HepG2 (cell line): ENCODE data around the gene DHRS1. TPM values are rescaled to one million over a fixed set of nuclear protein-coding genes. Genes with fewer than 3 reads are reported as not detected.
A peak's percentile ranks its signal among the peaks of the same experiment; 100 is the strongest.

Experiments
- KLF11 ChIP-seq: IDR thresholded peaks from 2 replicates; pipeline ENCODE4 v1.6.1; 2016; ENCODE audit warnings: missing compliant biosample characterization
- PCBP1 ChIP-seq: fragments of 200-400 bp; formaldehyde crosslinking; IDR thresholded peaks from 2 replicates; pipeline ENCODE4 v1.6.1; 2017; ENCODE audit warnings: mild to moderate bottlenecking, low read depth, low read length, borderline replicate concordance
- PRPF4 ChIP-seq: fragments of 200-400 bp; formaldehyde crosslinking; IDR thresholded peaks from 2 replicates; pipeline ENCODE4 v1.6.1; 2016; ENCODE audit warnings: low read length, low read depth; ENCODE audit not compliant: poor library complexity, severe bottlenecking
- REL ChIP-seq: sonication (generic); formaldehyde crosslinking; conservative IDR thresholded peaks from 2 replicates; pipeline ENCODE4 v1.8.0; 2022; ENCODE audit warnings: mild to moderate bottlenecking, missing genetic modification reagents, moderate library complexity
- ZFP41 ChIP-seq: sonication (generic); formaldehyde crosslinking; IDR thresholded peaks from 2 replicates; pipeline ENCODE4 v1.4.0; 2020; ENCODE audit warnings: mild to moderate bottlenecking, missing genetic modification reagents, borderline replicate concordance
- ZIK1 ChIP-seq: sonication (generic); formaldehyde crosslinking; IDR thresholded peaks from 2 replicates; pipeline ENCODE4 v1.5.0; 2020; ENCODE audit warnings: mild to moderate bottlenecking, low read depth, missing genetic modification reagents, borderline replicate concordance
- ZKSCAN8 ChIP-seq: IDR thresholded peaks from 2 replicates; pipeline ENCODE4 v1.6.1; 2016; ENCODE audit warnings: borderline replicate concordance, missing genetic modification reagents, missing compliant biosample characterization
- ZSCAN9 ChIP-seq: IDR thresholded peaks from 2 replicates; pipeline ENCODE4 v1.6.1; 2016; ENCODE audit warnings: borderline replicate concordance
- polyA plus RNA-seq, 8 experiments: library from polyadenylated mRNA; depleted of rRNA in 3 of 8; stranded (reverse) in 7 of 8; unstranded in 1 of 8; fragments of >200 nt; fragmentation: Illumina TruSeq in 4 of 8; extraction: Trizol in 4 of 8; gene quantifications; 2 replicates each; pipeline versions ENCODE4 v1.2.1 to v1.2.3, GENCODE V29; 2011 to 2016; ENCODE audit warnings: low read depth in 4 of 8, missing spikeins in 1 of 8, mixed read lengths in 1 of 8; ENCODE audit not compliant: insufficient read depth in 1 of 8
- total RNA-seq, 5 experiments: library from RNA; depleted of rRNA; stranded (reverse); fragments of >200 nt; fragmentation: Illumina TruSeq; extraction: Trizol; gene quantifications; 2 replicates each; pipeline ENCODE4 v1.2.3, GENCODE V29; 2016; ENCODE audit warnings: low read depth in 1 of 5
- TF ChIP-seq, protein P1 (sequence below), 2 experiments: sonication (generic) in 1 of 2; formaldehyde crosslinking in 1 of 2; IDR thresholded peaks; 2 replicates each; pipeline versions ENCODE4 v1.5.1 to v1.6.1; 2011 to 2020; ENCODE audit warnings: borderline replicate concordance in 1 of 2, low read depth in 1 of 2, low read length in 1 of 2, mild to moderate bottlenecking in 1 of 2, missing genetic modification reagents in 1 of 2, moderate library complexity in 1 of 2
- TF ChIP-seq, protein P2 (sequence below): fragments of 450-650 bp; IDR thresholded peaks from 2 replicates; pipeline ENCODE4 v1.6.1; 2017; ENCODE audit warnings: mild to moderate bottlenecking
- TF ChIP-seq, protein P3 (sequence below): sonication (generic); formaldehyde crosslinking; IDR thresholded peaks from 2 replicates; pipeline ENCODE4 v1.4.0; 2020; ENCODE audit warnings: mild to moderate bottlenecking, missing genetic modification reagents, borderline replicate concordance
- TF ChIP-seq, protein P4 (sequence below): sonication (generic); formaldehyde crosslinking; IDR thresholded peaks from 2 replicates; pipeline ENCODE4 v1.4.0; 2020; ENCODE audit warnings: missing genetic modification reagents
- TF ChIP-seq, protein P5 (sequence below): sonication (generic); formaldehyde crosslinking; IDR thresholded peaks from 2 replicates; pipeline ENCODE4 v1.4.0; 2020; ENCODE audit warnings: missing genetic modification reagents, borderline replicate concordance

The DHRS1 gene
- total and polyA plus RNA-seq, 2 of the 13 experiments (the other 11 are each of a cell fraction or from before 2014, with no cell fraction given) = 49.8 to 60.8 TPM

DNA sequence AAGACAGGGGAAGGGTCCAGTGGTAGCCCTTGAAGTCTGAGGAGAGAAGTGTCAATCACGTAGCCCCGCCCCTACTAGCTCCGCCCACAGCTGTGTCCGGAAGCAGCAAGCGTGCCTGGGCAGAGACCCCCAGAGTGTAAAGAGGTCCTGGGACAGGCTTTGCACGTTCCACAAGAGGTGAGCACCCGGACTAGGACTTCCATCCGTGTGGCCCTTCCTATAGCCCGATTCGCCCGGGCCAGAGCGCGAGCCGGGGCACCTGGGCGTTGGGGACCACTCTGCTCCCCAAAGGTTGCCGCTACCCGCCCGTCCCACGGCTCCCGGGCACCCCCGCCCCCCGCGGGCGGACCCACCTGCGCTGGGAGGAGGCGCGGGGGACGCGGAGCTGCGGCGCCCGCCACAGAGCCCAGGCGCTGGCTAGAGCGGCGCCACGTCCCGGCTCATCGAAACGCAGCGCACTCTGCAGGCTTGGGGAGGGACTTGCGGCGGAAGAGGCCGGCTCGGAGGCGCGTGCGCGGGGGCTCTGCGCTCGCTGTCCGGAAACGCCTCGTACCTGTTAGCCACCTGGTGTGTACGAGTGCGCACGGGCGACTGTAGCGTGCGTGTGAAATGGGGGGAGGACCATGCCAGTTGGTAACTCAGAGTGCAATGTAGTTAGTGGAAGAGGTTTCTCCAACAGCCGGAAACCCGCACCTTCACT lies 28.3 kb downstream of the DHRS1 start, which contains the start of gene RABGGTA (continued):
- TF ChIP-seq, protein P1, sequence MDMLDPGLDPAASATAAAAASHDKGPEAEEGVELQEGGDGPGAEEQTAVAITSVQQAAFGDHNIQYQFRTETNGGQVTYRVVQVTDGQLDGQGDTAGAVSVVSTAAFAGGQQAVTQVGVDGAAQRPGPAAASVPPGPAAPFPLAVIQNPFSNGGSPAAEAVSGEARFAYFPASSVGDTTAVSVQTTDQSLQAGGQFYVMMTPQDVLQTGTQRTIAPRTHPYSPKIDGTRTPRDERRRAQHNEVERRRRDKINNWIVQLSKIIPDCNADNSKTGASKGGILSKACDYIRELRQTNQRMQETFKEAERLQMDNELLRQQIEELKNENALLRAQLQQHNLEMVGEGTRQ (IDR thresholded peaks at IDR 0.05; ENCODE audit: low read depth, low read length) = 0 out of 2 replicates have a peak, but pooled peaks have one; percentile 2
- TF ChIP-seq, protein P1 (CRISPR knock-in tag; IDR thresholded peaks at IDR 0.05; ENCODE audit: borderline replicate concordance) = peak; percentile 36; the same call in 1 of the 2 replicates
- TF ChIP-seq, protein P2, sequence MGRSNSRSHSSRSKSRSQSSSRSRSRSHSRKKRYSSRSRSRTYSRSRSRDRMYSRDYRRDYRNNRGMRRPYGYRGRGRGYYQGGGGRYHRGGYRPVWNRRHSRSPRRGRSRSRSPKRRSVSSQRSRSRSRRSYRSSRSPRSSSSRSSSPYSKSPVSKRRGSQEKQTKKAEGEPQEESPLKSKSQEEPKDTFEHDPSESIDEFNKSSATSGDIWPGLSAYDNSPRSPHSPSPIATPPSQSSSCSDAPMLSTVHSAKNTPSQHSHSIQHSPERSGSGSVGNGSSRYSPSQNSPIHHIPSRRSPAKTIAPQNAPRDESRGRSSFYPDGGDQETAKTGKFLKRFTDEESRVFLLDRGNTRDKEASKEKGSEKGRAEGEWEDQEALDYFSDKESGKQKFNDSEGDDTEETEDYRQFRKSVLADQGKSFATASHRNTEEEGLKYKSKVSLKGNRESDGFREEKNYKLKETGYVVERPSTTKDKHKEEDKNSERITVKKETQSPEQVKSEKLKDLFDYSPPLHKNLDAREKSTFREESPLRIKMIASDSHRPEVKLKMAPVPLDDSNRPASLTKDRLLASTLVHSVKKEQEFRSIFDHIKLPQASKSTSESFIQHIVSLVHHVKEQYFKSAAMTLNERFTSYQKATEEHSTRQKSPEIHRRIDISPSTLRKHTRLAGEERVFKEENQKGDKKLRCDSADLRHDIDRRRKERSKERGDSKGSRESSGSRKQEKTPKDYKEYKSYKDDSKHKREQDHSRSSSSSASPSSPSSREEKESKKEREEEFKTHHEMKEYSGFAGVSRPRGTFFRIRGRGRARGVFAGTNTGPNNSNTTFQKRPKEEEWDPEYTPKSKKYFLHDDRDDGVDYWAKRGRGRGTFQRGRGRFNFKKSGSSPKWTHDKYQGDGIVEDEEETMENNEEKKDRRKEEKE = no peak
- TF ChIP-seq ZKSCAN8 (CRISPR knock-in tag) (peak; percentile 96; the same call in 1 of the 2 replicates), ZFP41 (peak; percentile 98), PRPF4 (no peak), ZSCAN9 (peak; percentile 99), REL (peak; percentile 98), PCBP1 (no peak; the same call in 1 of the 2 replicates), ZIK1 (CRISPR knock-in tag) (peak; percentile 100), KLF11 (CRISPR knock-in tag) (peak; percentile 75; the same call in 1 of the 2 replicates)
- TF ChIP-seq, protein P3, sequence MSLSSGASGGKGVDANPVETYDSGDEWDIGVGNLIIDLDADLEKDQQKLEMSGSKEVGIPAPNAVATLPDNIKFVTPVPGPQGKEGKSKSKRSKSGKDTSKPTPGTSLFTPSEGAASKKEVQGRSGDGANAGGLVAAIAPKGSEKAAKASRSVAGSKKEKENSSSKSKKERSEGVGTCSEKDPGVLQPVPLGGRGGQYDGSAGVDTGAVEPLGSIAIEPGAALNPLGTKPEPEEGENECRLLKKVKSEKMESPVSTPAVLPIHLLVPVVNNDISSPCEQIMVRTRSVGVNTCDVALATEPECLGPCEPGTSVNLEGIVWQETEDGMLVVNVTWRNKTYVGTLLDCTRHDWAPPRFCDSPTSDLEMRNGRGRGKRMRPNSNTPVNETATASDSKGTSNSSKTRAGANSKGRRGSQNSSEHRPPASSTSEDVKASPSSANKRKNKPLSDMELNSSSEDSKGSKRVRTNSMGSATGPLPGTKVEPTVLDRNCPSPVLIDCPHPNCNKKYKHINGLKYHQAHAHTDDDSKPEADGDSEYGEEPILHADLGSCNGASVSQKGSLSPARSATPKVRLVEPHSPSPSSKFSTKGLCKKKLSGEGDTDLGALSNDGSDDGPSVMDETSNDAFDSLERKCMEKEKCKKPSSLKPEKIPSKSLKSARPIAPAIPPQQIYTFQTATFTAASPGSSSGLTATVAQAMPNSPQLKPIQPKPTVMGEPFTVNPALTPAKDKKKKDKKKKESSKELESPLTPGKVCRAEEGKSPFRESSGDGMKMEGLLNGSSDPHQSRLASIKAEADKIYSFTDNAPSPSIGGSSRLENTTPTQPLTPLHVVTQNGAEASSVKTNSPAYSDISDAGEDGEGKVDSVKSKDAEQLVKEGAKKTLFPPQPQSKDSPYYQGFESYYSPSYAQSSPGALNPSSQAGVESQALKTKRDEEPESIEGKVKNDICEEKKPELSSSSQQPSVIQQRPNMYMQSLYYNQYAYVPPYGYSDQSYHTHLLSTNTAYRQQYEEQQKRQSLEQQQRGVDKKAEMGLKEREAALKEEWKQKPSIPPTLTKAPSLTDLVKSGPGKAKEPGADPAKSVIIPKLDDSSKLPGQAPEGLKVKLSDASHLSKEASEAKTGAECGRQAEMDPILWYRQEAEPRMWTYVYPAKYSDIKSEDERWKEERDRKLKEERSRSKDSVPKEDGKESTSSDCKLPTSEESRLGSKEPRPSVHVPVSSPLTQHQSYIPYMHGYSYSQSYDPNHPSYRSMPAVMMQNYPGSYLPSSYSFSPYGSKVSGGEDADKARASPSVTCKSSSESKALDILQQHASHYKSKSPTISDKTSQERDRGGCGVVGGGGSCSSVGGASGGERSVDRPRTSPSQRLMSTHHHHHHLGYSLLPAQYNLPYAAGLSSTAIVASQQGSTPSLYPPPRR = peak; percentile 91
- TF ChIP-seq, protein P4, sequence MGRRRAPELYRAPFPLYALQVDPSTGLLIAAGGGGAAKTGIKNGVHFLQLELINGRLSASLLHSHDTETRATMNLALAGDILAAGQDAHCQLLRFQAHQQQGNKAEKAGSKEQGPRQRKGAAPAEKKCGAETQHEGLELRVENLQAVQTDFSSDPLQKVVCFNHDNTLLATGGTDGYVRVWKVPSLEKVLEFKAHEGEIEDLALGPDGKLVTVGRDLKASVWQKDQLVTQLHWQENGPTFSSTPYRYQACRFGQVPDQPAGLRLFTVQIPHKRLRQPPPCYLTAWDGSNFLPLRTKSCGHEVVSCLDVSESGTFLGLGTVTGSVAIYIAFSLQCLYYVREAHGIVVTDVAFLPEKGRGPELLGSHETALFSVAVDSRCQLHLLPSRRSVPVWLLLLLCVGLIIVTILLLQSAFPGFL (CRISPR knock-in tag) = peak; percentile 79; the same call in 1 of the 2 replicates
- TF ChIP-seq, protein P5, sequence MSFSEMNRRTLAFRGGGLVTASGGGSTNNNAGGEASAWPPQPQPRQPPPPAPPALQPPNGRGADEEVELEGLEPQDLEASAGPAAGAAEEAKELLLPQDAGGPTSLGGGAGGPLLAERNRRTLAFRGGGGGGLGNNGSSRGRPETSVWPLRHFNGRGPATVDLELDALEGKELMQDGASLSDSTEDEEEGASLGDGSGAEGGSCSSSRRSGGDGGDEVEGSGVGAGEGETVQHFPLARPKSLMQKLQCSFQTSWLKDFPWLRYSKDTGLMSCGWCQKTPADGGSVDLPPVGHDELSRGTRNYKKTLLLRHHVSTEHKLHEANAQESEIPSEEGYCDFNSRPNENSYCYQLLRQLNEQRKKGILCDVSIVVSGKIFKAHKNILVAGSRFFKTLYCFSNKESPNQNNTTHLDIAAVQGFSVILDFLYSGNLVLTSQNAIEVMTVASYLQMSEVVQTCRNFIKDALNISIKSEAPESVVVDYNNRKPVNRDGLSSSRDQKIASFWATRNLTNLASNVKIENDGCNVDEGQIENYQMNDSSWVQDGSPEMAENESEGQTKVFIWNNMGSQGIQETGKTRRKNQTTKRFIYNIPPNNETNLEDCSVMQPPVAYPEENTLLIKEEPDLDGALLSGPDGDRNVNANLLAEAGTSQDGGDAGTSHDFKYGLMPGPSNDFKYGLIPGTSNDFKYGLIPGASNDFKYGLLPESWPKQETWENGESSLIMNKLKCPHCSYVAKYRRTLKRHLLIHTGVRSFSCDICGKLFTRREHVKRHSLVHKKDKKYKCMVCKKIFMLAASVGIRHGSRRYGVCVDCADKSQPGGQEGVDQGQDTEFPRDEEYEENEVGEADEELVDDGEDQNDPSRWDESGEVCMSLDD = peak; percentile 99
